K562 (cell line): ENCODE measurements around the gene METRN. TPM values are rescaled to one million over a fixed set of nuclear protein-coding genes. Genes with fewer than 3 reads are reported as not detected.

Experiments
- PTBP1 ChIP-seq: fragments of 200-400 bp; formaldehyde crosslinking; IDR thresholded peaks from 2 replicates; pipeline ENCODE4 v1.6.1; 2017; ENCODE audit warnings: low read depth, low read length
- RAD51 ChIP-seq: fragments of 450-650 bp; IDR thresholded peaks from 2 replicates; pipeline ENCODE4 v1.7.1; 2016; ENCODE audit warnings: low read depth, mild to moderate bottlenecking, borderline replicate concordance
- SETDB1 ChIP-seq: IDR thresholded peaks from one replicate; pipeline ENCODE4 v1.6.1; 2012; ENCODE audit warnings: low read length, control low read depth, inconsistent platforms
- ZNF224 ChIP-seq: sonication (generic); formaldehyde crosslinking; IDR thresholded peaks from 2 replicates; pipeline ENCODE4 v1.8.0; 2022; ENCODE audit warnings: mild to moderate bottlenecking, missing genetic modification reagents
- ZNF23 ChIP-seq: fragments of 250-450 bp; sonication (Bioruptor Pico); IDR thresholded peaks from 2 replicates; pipeline ENCODE4 v1.4.0; 2020; ENCODE audit warnings: mild to moderate bottlenecking
- ZNF274 ChIP-seq: IDR thresholded peaks from 2 replicates; pipeline ENCODE4 v1.6.1; 2011; ENCODE audit warnings: low read depth, mild to moderate bottlenecking, low read length, moderate library complexity, borderline replicate concordance
- polyA plus RNA-seq, 8 experiments: library from polyadenylated mRNA; depleted of rRNA in 4 of 8; stranded (reverse) in 5 of 8; unstranded in 3 of 8; fragments of >200 nt; fragmentation: Nextera tagmentation in 2 of 8; fragmentation: Illumina TruSeq in 1 of 8; extraction: Ambion mirVana in 2 of 8; extraction: Trizol in 1 of 8; gene quantifications; 2 replicates each; pipeline versions ENCODE4 v1.2.1 to v1.2.3, GENCODE V29; 2011 to 2014; ENCODE audit warnings: inconsistent platforms in 1 of 8, missing spikeins in 1 of 8
- total RNA-seq, 7 experiments: library from RNA; depleted of rRNA in 6 of 7; stranded (reverse); fragments of >200 nt in 6 of 7; fragmentation: Illumina TruSeq in 2 of 7; extraction: Trizol in 2 of 7; gene quantifications; 2 replicates each; pipeline versions ENCODE4 v1.2.1 to v1.2.3, GENCODE V29; 2011 to 2021; ENCODE audit warnings: low replicate concordance in 1 of 7
- TF ChIP-seq, protein P1 (sequence below): sonication (generic); formaldehyde crosslinking; IDR thresholded peaks from 2 replicates; pipeline ENCODE4 v1.8.0; 2022; ENCODE audit warnings: mild to moderate bottlenecking, missing genetic modification reagents, borderline replicate concordance
- TF ChIP-seq, protein P2 (sequence below), 3 experiments: fragments of 200-800 bp in 1 of 3; fragments of 250-450 bp in 1 of 3; fragments of 450-650 bp in 1 of 3; sonication (Bioruptor Pico) in 1 of 3; sonication (Bioruptor generic) in 1 of 3; formaldehyde crosslinking in 1 of 3; IDR thresholded peaks; 2 replicates each; pipeline versions ENCODE4 v1.6.1 to v1.8.0; 2016 to 2022; ENCODE audit warnings: mild to moderate bottlenecking in 2 of 3, missing genetic modification characterization in 2 of 3, missing compliant biosample characterization in 1 of 3, moderate library complexity in 1 of 3
- TF ChIP-seq, protein P3 (sequence below), 2 experiments: fragments of 450-650 bp; IDR thresholded peaks; 2 replicates each; pipeline ENCODE4 v1.6.1; 2016; ENCODE audit warnings: mild to moderate bottlenecking in 2 of 2, borderline replicate concordance in 1 of 2, low read depth in 1 of 2, moderate library complexity in 1 of 2

Gene METRN
- total and polyA plus RNA-seq, 9 of the 15 experiments (the other 6 are each of a cell fraction or from before 2014, with no cell fraction given) = 0.20 to 89.8 (median 15.4) TPM

DNA sequence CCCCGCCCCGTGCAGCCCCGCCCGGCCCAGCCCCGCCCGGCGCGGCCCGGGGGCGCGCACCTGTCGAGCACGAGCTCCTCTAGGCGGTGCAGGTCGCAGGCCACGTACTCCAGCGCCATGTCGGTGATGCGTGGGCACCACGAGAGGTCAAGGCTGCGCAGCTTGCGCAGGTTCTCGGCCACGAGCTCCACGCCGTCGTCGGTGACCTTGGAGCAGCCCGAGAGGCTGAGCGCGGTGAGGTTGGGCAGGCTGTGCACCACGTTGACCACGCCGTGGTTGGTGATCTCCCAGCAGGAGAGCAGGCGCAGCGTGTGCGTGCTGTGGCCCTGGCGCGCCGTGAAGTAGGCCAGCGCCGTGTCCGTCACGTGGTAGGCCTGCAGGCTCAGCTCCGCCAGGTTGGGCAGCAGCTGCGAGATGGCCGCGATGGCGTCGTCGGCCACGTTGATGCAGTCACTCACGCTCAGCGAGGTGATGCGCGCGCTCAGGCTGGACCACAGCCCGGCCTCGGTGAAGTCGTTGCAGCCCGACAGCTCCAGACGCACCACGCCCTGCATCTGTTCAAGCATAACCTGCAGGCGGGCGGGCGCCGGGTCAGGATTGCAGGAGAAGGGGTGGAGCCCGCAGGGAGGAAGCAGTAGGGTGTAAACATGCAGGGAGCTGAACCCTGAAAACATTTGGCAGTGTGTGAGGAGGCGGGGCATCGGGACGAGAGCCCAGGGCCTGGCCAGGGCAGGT is 19.4 kb upstream of the METRN start (continued):
- TF ChIP-seq, protein P1, sequence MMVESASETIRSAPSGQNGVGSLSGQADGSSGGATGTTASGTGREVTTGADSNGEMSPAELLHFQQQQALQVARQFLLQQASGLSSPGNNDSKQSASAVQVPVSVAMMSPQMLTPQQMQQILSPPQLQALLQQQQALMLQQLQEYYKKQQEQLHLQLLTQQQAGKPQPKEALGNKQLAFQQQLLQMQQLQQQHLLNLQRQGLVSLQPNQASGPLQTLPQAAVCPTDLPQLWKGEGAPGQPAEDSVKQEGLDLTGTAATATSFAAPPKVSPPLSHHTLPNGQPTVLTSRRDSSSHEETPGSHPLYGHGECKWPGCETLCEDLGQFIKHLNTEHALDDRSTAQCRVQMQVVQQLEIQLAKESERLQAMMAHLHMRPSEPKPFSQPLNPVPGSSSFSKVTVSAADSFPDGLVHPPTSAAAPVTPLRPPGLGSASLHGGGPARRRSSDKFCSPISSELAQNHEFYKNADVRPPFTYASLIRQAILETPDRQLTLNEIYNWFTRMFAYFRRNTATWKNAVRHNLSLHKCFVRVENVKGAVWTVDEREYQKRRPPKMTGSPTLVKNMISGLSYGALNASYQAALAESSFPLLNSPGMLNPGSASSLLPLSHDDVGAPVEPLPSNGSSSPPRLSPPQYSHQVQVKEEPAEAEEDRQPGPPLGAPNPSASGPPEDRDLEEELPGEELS (CRISPR knock-in tag) = peak; percentile 83; the same call in 1 of the 2 replicates
- TF ChIP-seq ZNF224 (CRISPR knock-in tag) (no peak), ZNF274 (no peak), SETDB1 (no peak), RAD51 (peak; percentile 78), ZNF23 (CRISPR knock-in tag) (no peak), PTBP1 (no peak)
- TF ChIP-seq, protein P2, sequence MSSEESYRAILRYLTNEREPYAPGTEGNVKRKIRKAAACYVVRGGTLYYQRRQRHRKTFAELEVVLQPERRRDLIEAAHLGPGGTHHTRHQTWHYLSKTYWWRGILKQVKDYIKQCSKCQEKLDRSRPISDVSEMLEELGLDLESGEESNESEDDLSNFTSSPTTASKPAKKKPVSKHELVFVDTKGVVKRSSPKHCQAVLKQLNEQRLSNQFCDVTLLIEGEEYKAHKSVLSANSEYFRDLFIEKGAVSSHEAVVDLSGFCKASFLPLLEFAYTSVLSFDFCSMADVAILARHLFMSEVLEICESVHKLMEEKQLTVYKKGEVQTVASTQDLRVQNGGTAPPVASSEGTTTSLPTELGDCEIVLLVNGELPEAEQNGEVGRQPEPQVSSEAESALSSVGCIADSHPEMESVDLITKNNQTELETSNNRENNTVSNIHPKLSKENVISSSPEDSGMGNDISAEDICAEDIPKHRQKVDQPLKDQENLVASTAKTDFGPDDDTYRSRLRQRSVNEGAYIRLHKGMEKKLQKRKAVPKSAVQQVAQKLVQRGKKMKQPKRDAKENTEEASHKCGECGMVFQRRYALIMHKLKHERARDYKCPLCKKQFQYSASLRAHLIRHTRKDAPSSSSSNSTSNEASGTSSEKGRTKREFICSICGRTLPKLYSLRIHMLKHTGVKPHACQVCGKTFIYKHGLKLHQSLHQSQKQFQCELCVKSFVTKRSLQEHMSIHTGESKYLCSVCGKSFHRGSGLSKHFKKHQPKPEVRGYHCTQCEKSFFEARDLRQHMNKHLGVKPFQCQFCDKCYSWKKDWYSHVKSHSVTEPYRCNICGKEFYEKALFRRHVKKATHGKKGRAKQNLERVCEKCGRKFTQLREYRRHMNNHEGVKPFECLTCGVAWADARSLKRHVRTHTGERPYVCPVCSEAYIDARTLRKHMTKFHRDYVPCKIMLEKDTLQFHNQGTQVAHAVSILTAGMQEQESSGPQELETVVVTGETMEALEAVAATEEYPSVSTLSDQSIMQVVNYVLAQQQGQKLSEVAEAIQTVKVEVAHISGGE (CRISPR knock-in tag; IDR thresholded peaks at IDR 0.05) = peak in 1 of 3 experiments; percentile 43; a peak in 1 of 6 replicates
- TF ChIP-seq, protein P3, sequence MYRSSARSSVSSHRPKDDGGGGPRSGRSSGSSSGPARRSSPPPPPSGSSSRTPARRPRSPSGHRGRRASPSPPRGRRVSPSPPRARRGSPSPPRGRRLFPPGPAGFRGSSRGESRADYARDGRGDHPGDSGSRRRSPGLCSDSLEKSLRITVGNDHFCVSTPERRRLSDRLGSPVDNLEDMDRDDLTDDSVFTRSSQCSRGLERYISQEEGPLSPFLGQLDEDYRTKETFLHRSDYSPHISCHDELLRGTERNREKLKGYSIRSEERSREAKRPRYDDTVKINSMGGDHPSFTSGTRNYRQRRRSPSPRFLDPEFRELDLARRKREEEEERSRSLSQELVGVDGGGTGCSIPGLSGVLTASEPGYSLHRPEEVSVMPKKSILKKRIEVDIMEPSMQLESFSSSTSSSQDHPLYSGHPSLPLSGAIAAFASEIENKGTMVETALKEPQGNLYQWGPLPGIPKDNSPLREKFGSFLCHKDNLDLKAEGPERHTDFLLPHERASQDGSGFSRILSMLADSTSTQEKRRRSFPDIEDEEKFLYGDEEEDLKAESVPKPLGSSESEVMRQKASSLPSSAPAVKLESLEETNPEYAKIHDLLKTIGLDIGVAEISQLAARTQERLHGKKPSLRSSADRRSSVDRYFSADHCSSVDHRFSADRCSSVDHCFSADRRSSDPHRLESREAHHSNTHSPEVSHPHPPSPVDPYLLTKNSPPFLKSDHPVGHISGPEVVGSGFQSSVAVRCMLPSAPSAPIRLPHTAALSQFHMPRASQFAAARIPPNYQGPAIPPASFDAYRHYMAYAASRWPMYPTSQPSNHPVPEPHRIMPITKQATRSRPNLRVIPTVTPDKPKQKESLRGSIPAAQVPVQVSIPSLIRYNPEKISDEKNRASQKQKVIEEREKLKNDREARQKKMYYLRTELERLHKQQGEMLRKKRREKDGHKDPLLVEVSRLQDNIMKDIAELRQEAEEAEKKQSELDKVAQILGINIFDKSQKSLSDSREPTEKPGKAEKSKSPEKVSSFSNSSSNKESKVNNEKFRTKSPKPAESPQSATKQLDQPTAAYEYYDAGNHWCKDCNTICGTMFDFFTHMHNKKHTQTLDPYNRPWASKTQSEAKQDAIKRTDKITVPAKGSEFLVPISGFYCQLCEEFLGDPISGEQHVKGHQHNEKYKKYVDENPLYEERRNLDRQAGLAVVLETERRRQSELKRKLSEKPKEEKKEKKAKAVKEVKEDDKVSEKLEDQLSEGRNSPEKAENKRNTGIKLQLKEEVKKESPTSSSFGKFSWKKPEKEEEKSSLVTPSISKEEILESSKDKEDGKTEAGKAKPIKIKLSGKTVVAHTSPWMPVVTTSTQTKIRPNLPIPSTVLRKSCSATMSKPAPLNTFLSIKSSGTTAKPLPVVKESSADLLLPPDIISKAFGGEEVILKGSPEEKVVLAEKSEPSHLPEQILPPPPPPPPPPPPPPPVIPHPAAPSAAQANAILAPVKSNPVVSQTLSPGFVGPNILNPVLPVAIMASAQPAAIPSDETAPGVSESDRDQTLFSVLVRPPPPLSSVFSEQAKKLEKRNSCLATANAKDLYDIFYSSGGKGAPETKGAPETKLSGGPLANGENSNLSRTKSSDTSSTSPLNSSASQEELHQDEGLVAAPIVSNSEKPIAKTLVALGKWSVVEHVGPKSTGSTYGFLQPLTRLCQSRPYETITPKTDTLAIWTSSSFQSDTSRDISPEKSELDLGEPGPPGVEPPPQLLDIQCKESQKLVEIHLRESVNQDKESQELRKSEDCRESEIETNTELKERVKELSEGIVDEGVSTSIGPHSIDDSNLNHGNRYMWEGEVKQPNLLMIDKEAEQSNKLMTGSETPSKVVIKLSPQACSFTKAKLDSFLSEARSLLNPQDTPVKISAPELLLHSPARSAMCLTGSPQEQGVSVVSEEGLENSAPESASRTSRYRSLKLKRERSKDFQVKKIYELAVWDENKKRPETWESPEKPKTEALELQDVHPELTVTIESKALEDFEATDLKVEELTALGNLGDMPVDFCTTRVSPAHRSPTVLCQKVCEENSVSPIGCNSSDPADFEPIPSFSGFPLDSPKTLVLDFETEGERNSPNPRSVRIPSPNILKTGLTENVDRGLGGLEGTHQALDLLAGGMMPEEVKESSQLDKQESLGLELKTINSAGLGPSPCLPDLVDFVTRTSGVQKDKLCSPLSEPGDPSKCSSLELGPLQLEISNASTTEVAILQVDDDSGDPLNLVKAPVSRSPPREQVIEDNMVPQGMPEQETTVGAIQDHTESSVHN (IDR thresholded peaks at IDR 0.05; ENCODE audit: borderline replicate concordance in 1 of 2, low read depth in 1 of 2) = no peak
